Transverse colon (tissue), 4 donors: ENCODE results near the gene TRDN. TPM values are rescaled to one million over a fixed set of nuclear protein-coding genes. Genes with fewer than 3 reads are reported as not detected.

Experiments used
- DNase-seq: peaks from one replicate; pipeline ENCODE4 v3.0.0-alpha.2; 2019
- H3K27ac ChIP-seq, 4 donors: fragments of 200-600 bp; sonication (generic); 2 replicates each; pipeline ENCODE4 v1.5.1; 2016 to 2018; ENCODE audit warnings: inconsistent platforms in 4 of 4
- H3K27me3 ChIP-seq: fragments of 200-600 bp; sonication (generic); 2 replicates; pipeline ENCODE4 v1.5.1; 2017; ENCODE audit warnings: inconsistent platforms
- H3K36me3 ChIP-seq, 4 donors: fragments of 200-600 bp; sonication (generic); 2 replicates each; pipeline ENCODE4 v1.5.1; 2017 to 2019; ENCODE audit warnings: inconsistent platforms in 4 of 4
- H3K4me1 ChIP-seq, 4 donors: fragments of 200-600 bp; sonication (generic); 2 replicates each; pipeline ENCODE4 v1.5.1; 2017 to 2020; ENCODE audit warnings: inconsistent platforms in 4 of 4
- H3K4me3 ChIP-seq, 4 donors: fragments of 200-600 bp; sonication (generic); 1 replicate in 1 of 4; 2 replicates in 3 of 4; pipeline versions ENCODE4 v1.5.1 to v1.6.1; 2017 to 2019; ENCODE audit warnings: inconsistent platforms in 4 of 4
- H3K9me3 ChIP-seq, 2 donors: fragments of 200-600 bp; sonication (generic); 2 replicates each; pipeline ENCODE4 v1.5.1; 2017 to 2019; ENCODE audit warnings: inconsistent platforms in 2 of 2
- CTCF ChIP-seq, 5 experiments: fragments of 200-600 bp in 3 of 5; fragments of 450-650 bp in 2 of 5; sonication (generic) in 3 of 5; IDR thresholded peaks; 1 replicate in 2 of 5; 2 replicates in 3 of 5; pipeline ENCODE4 v1.5.1; 2016 to 2017; ENCODE audit warnings: antibody characterized with exemption in 5 of 5, inconsistent platforms in 3 of 5, mild to moderate bottlenecking in 2 of 5, moderate library complexity in 1 of 5
- EP300 ChIP-seq: sonication (generic); formaldehyde crosslinking; IDR thresholded peaks from one replicate; pipeline ENCODE4 v1.6.1; 2017; ENCODE audit warnings: antibody characterized with exemption, low read depth
- POLR2A ChIP-seq: fragments of 450-650 bp; IDR thresholded peaks from one replicate; pipeline ENCODE4 v1.6.1; 2016; ENCODE audit warnings: antibody characterized with exemption, mild to moderate bottlenecking, moderate library complexity
- POLR2AphosphoS5 ChIP-seq, 3 donors: sonication (generic); formaldehyde crosslinking; IDR thresholded peaks; one replicate each; pipeline ENCODE4 v1.6.1; 2016; ENCODE audit warnings: antibody characterized with exemption in 3 of 3
- WGBS, 2 donors: methylation state at CpG; one replicate each; pipeline ENCODE4 v1.1.5; 2018; ENCODE audit warnings: low coverage in 1 of 2; 5-methylcytosine and 5-hydroxymethylcytosine counted together
- in situ Hi-C, 4 donors: fragments of 200-750 bp; cut with MboI; loops; one replicate each; pipeline versions ENCODE4 v1.15.0 to v1.15.1; 2017; ENCODE audit warnings: low sequenced_read_pairs in 3 of 4, low pct_ligation_motif_present in 1 of 4, low pct_unique_long_range_greater_than_20kb in 1 of 4
- intact Hi-C: fragments of 100-400 bp; cut with DNase I; formaldehyde crosslinking; loops from one replicate; pipeline ENCODE4 v1.15.1; 2023; ENCODE audit warnings: low total_unique reads
- total RNA-seq, 4 donors: library from RNA; depleted of rRNA; stranded (reverse); fragments of >200 nt; gene quantifications; one replicate each; pipeline ENCODE4 v1.1.0, GENCODE V29; 2016

The TRDN gene
- total RNA-seq, 4 donors from 2014 or later: 0.14 TPM; not detected in 3

- H3K4me3 ChIP-seq: no peak overlapping the region
- no peaks in the 10 kb centered on the region for H3K4me1 ChIP-seq
- H3K9me3 ChIP-seq: no peaks in the 10 kb centered on the region
- DNase-seq: no peak
- intact Hi-C loops: no loop called here
- in situ Hi-C loops: no loop called here
- TF ChIP-seq POLR2A (no peak), EP300 (no peak), CTCF (IDR thresholded peaks at IDR 0.05) (no peak), POLR2AphosphoS5 (IDR thresholded peaks at IDR 0.05) (no peak)
- H3K27ac ChIP-seq: no peak overlapping the region
- no peaks in the 10 kb centered on the region for H3K27me3 ChIP-seq
- WGBS, 2 donors: 81 to 83% methylated on average over 5 of the region's 5 CpGs
- no peaks in the 10 kb centered on the region for H3K36me3 ChIP-seq
Observed at GRCh38 chr6:123661105-123661891, 24.5 kb upstream of the TRDN start.

GRCh38 chr6:123659960-123660748, 23.4 kb upstream of the TRDN start:
- H3K9me3 ChIP-seq: no peaks in the 10 kb centered on the region
- H3K27me3 ChIP-seq: no peaks in the 10 kb centered on the region
- intact Hi-C loops: no loop called here
- H3K4me3 ChIP-seq: no peak overlapping the region
- no peaks in the 10 kb centered on the region for H3K4me1 ChIP-seq
- no peak for TF ChIP-seq POLR2AphosphoS5 (IDR thresholded peaks at IDR 0.05)
- no peak for TF ChIP-seq CTCF (IDR thresholded peaks at IDR 0.05)
- no peak for TF ChIP-seq EP300
- no peak for TF ChIP-seq POLR2A
- no peak for DNase-seq
- in situ Hi-C loops: no loop called here
- 73 to 78% methylated on average over 1 to 5 of the region's 5 CpGs for WGBS, 2 donors
- H3K36me3 ChIP-seq: no peaks in the 10 kb centered on the region
- no peak overlapping the region for H3K27ac ChIP-seq

GRCh38 chr6:123658848-123659247, 22.1 kb upstream of the TRDN start:
- no peaks in the 10 kb centered on the region for H3K36me3 ChIP-seq
- intact Hi-C loops (no loop called here), in situ Hi-C loops (no loop called here)
- no peaks in the 10 kb centered on the region for H3K4me1 ChIP-seq
- TF ChIP-seq EP300 (no peak), CTCF (IDR thresholded peaks at IDR 0.05) (no peak), POLR2A (no peak), POLR2AphosphoS5 (IDR thresholded peaks at IDR 0.05) (no peak)
- no peak overlapping the region for H3K4me3 ChIP-seq
- H3K27me3 ChIP-seq: no peaks in the 10 kb centered on the region
- 75 to 79% methylated on average over 1 of the region's 1 CpG for WGBS, 2 donors
- H3K9me3 ChIP-seq: no peaks in the 10 kb centered on the region
- DNase-seq: no peak
- no peak overlapping the region for H3K27ac ChIP-seq

- no peaks in the 10 kb centered on the region for H3K36me3 ChIP-seq
- H3K27me3 ChIP-seq: no peaks in the 10 kb centered on the region
- intact Hi-C loops: no loop called here
- TF ChIP-seq CTCF (IDR thresholded peaks at IDR 0.05) (no peak), POLR2A (no peak), EP300 (no peak), POLR2AphosphoS5 (IDR thresholded peaks at IDR 0.05) (no peak)
- H3K4me3 ChIP-seq: no peak overlapping the region
- WGBS, 2 donors: 34 to 51% methylated on average over 3 of the region's 3 CpGs
- H3K27ac ChIP-seq: no peak overlapping the region
- DNase-seq: no peak
- in situ Hi-C loops: no loop called here
- no peaks in the 10 kb centered on the region for H3K9me3 ChIP-seq
- no peaks in the 10 kb centered on the region for H3K4me1 ChIP-seq
Observed at GRCh38 chr6:123655521-123656306, 19.0 kb upstream of the TRDN start.
